Subcutaneous abdominal adipose tissue (tissue), 5 donors: Measurements from ENCODE around the gene PCDHGA7.
A peak's percentile ranks its signal among the peaks of the same experiment; 100 is the strongest.
"Not testable (repeated sequence)": the region's sequence is repeated elsewhere in the genome, so short reads cannot be mapped to it uniquely, and the experiment has no call there.

Experiments used
- H3K27ac ChIP-seq: one replicate; pipeline ENCODE4 v1.7.0; 2013; ENCODE audit warnings: low read depth, mild to moderate bottlenecking, inconsistent platforms, low read length, moderate library complexity
- H3K27me3 ChIP-seq, 5 donors: one replicate each; pipeline ENCODE4 v1.7.0; 2013; ENCODE audit warnings: low read length in 5 of 5, inconsistent platforms in 1 of 5; ENCODE audit not compliant: control insufficient read depth in 5 of 5, insufficient read depth in 4 of 5
- H3K36me3 ChIP-seq, 5 donors: one replicate each; pipeline ENCODE4 v1.7.0; 2013; ENCODE audit warnings: low read length in 5 of 5; ENCODE audit not compliant: control insufficient read depth in 5 of 5, insufficient read depth in 5 of 5
- H3K4me1 ChIP-seq, 5 donors: one replicate each; pipeline ENCODE4 v1.7.0; 2013; ENCODE audit warnings: low read length in 5 of 5, mild to moderate bottlenecking in 3 of 5, moderate library complexity in 1 of 5; ENCODE audit not compliant: control insufficient read depth in 5 of 5, insufficient read depth in 5 of 5
- H3K4me3 ChIP-seq, 5 donors: one replicate each; pipeline ENCODE4 v1.7.0; 2013; ENCODE audit warnings: low read length in 5 of 5, low read depth in 1 of 5
- H3K9ac ChIP-seq, 5 donors: one replicate each; pipeline ENCODE4 v1.7.0; 2013; ENCODE audit warnings: low read length in 5 of 5, mild to moderate bottlenecking in 4 of 5, moderate library complexity in 3 of 5
- H3K9me3 ChIP-seq, 5 donors: one replicate each; pipeline ENCODE4 v1.7.0; 2013; ENCODE audit warnings: low read length in 5 of 5; ENCODE audit not compliant: control insufficient read depth in 5 of 5
- donor health status: healthy.
- donor health status: healthy.
- donor health status: healthy.
- donor health status: healthy.
- donor health status: healthy.

The PCDHGA7 gene

GRCh38 chr5:141413540-141414069 is 31.1 kb downstream of the PCDHGA7 start:
- H3K9me3 ChIP-seq = peaks cover 36 to 65% (median 54%) of the 10 kb centered on the region in 5 donors
- no peaks in the 10 kb centered on the region for H3K36me3 ChIP-seq
- H3K27ac ChIP-seq = no peak overlapping the region
- H3K27me3 ChIP-seq = peaks cover 0 to 10% (median 5%) of the 10 kb centered on the region in 5 donors
- H3K9ac ChIP-seq = peak overlapping the region in 1 of 5 donors; percentile 56
- peaks cover 0 to 30% (median 23%) of the 10 kb centered on the region in 5 donors for H3K4me1 ChIP-seq
- peak overlapping the region; percentile 56 to 76 (median 68) for H3K4me3 ChIP-seq

DNA sequence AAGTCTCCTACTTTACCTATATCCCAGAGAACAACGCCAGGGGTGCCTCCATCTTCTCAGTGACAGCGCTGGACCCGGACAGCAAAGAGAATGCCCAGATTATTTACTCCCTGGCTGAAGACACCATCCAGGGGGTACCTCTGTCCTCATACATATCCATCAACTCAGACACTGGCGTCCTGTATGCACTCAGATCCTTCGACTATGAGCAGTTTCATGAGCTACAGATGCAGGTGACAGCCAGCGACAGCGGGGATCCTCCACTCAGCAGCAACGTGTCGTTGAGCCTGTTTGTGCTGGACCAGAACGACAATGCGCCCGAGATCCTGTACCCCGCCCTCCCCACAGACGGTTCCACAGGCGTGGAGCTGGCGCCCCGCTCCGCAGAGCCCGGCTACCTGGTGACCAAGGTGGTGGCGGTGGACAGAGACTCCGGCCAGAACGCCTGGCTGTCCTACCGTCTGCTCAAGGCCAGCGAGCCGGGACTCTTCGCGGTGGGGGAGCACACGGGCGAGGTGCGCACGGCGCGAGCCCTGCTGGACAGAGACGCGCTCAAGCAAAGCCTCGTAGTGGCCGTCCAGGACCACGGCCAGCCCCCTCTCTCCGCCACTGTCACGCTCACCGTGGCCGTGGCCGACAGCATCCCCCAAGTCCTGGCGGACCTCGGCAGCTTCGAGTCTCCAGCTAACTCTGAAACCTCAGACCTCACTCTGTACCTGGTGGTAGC is 32.2 kb downstream of the PCDHGA7 start:
- peaks cover 0 to 34% (median 19%) of the 10 kb centered on the region in 5 donors for H3K4me1 ChIP-seq
- H3K36me3 ChIP-seq, H3K27ac ChIP-seq, H3K27me3 ChIP-seq, H3K9ac ChIP-seq: not testable (repeated sequence)
- H3K4me3 ChIP-seq = peak overlapping the region in 3 of 5 donors; percentile 20 to 63 (median 46)
- H3K9me3 ChIP-seq = peaks cover 42 to 65% (median 55%) of the 10 kb centered on the region in 5 donors

DNA sequence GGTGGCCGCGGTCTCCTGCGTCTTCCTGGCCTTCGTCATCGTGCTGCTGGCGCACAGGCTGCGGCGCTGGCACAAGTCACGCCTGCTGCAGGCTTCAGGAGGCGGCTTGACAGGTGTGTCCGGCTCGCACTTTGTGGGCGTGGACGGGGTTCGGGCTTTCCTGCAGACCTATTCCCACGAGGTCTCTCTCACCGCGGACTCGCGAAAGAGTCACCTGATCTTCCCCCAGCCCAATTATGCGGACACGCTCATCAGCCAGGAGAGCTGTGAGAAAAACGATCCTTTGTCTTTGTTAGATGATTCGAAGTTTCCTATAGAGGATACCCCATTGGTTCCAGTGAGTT is 32.7 kb downstream of the PCDHGA7 start:
- Histone ChIP-seq H3K9me3 (peaks cover 41 to 64% (median 55%) of the 10 kb centered on the region in 5 donors), H3K4me1 (peaks cover 0 to 29% (median 15%) of the 10 kb centered on the region in 5 donors), H3K4me3 (peak overlapping the region in 1 of 5 donors; percentile 12)
- not testable (repeated sequence) for H3K27ac ChIP-seq, H3K36me3 ChIP-seq, H3K27me3 ChIP-seq, H3K9ac ChIP-seq

DNA sequence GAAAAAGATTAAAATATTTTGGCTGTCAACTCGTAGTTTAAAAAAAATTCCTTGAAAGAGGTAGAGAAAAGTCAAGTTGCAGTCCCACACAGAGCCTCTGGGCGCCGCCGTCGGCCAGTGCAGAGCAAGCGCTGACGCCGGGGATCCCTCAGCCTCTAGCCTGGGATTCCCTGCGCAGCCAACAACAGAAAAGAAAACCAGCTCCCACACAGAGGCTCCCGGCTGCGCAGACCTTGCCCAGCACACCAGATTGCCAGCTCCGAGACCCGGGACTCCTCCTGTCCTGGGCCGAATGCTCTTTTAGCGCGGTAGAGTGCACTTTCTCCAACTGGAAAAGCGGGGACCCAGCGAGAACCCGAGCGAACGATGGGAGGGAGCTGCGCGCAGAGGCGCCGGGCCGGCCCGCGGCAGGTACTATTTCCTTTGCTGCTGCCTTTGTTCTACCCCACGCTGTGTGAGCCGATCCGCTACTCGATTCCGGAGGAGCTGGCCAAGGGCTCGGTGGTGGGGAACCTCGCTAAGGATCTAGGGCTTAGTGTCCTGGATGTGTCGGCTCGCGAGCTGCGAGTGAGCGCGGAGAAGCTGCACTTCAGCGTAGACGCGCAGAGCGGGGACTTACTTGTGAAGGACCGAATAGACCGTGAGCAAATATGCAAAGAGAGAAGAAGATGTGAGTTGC is 35.1 kb downstream of the PCDHGA7 start, which contains the start of gene PCDHGB7:
Gene PCDHGB7 (plus strand): TSS at position 184 of the 679 bp plus-strand sequence. CDS start 183 bp downstream, at position 367.
- not testable (repeated sequence) for H3K27ac ChIP-seq

GRCh38 chr5:141419074-141419880 is 36.7 kb downstream of the PCDHGA7 start:
- peaks cover 0 to 34% (median 14%) of the 10 kb centered on the region in 5 donors for H3K4me1 ChIP-seq
- H3K4me3 ChIP-seq = peak overlapping the region; percentile 45 to 68 (median 60)
- peaks cover 0 to 10% (median 6%) of the 10 kb centered on the region in 5 donors for H3K27me3 ChIP-seq
- H3K27ac ChIP-seq = no peak overlapping the region
- no peak overlapping the region for H3K9ac ChIP-seq
- H3K9me3 ChIP-seq = peaks cover 43 to 72% (median 65%) of the 10 kb centered on the region in 5 donors
- no peaks in the 10 kb centered on the region for H3K36me3 ChIP-seq

More for the DNA sequence above, 35.1 kb downstream of the PCDHGA7 start, which contains the start of gene PCDHGB7:
- H3K9ac ChIP-seq = peak within 1 kb of the TSS in 2 of 5 donors; percentile 9 to 38
- peak within 1 kb of the TSS; percentile 45 to 68 (median 60) for H3K4me3 ChIP-seq
- not testable (repeated sequence) for H3K27me3 ChIP-seq, H3K36me3 ChIP-seq
- H3K9me3 ChIP-seq = peaks cover 44 to 73% (median 66%) of the 10 kb centered on the region in 5 donors
- H3K4me1 ChIP-seq = peaks cover 0 to 38% (median 21%) of the 10 kb centered on the region in 5 donors

DNA sequence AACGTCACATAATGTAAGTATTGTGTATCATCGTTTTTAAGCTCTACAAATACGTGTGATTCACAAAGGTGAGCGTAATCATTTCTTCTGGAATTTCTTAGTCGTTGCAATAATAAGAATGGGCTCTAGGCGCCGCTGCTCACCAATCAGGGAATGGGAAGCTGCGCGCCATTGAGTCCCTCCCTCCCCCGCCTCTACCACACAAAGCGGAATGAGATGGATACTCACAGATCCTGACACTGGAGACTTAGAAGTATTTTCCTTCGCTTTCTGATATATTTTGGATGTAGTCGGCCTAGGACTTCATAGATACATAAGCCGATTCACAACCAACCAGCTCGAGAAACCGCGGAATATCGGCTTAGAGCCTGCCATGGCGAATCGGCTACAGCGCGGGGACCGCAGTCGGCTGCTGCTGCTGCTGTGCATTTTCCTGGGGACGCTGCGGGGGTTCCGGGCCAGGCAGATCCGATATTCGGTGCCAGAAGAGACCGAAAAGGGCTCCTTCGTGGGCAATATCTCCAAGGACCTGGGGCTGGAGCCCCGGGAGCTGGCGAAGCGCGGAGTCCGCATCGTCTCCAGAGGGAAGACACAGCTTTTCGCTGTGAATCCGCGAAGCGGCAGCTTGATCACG is 38.4 kb downstream of the PCDHGA7 start, which contains the start of gene PCDHGA11:
Gene PCDHGA11 (plus strand): TSS at position 197 of the 634 bp plus-strand sequence. CDS start 177 bp downstream, at position 374.
- peaks cover 0 to 34% (median 14%) of the 10 kb centered on the region in 5 donors for H3K4me1 ChIP-seq
- peak within 1 kb of the TSS in 2 of 5 donors; percentile 1 to 5 for H3K9ac ChIP-seq
- peaks cover 0 to 10% (median 6%) of the 10 kb centered on the region in 5 donors for H3K27me3 ChIP-seq
- H3K27ac ChIP-seq = no peak within 1 kb of the TSS
- H3K36me3 ChIP-seq = no peaks in the 10 kb centered on the region
- peaks cover 42 to 77% (median 71%) of the 10 kb centered on the region in 5 donors for H3K9me3 ChIP-seq
- H3K4me3 ChIP-seq = peak within 1 kb of the TSS; percentile 45 to 68 (median 66)

- Histone ChIP-seq H3K4me1 (peaks cover 0 to 34% (median 14%) of the 10 kb centered on the region in 5 donors), H3K27ac (no peak overlapping the region), H3K9me3 (peaks cover 43 to 78% (median 76%) of the 10 kb centered on the region in 5 donors), H3K36me3 (no peaks in the 10 kb centered on the region), H3K27me3 (peaks cover 0 to 10% (median 6%) of the 10 kb centered on the region in 5 donors), H3K4me3 (peak overlapping the region; percentile 38 to 66 (median 58)), H3K9ac (peak overlapping the region in 1 of 5 donors; percentile 5)
Measured at GRCh38 chr5:141421489-141421855, 38.9 kb downstream of the PCDHGA7 start.

DNA sequence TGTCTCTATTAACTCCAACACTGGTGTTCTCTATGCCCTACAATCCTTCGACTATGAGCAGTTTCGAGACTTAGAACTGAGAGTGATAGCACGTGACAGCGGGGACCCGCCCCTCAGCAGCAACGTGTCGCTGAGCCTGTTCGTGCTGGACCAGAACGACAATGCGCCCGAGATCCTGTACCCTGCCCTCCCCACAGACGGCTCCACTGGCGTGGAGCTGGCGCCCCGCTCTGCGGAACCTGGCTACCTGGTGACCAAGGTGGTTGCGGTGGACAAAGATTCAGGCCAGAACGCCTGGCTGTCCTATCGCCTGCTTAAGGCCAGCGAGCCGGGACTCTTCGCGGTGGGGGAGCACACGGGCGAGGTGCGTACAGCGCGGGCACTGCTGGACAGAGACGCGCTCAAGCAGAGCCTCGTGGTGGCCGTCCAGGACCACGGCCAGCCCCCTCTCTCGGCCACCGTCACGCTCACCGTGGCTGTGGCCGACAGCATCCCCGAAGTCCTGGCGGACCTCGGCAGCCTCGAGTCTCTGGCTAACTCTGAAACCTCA is 40.3 kb downstream of the PCDHGA7 start:
- Histone ChIP-seq H3K27me3 (peaks cover 0 to 10% (median 6%) of the 10 kb centered on the region in 5 donors), H3K9ac (no peak overlapping the region), H3K4me3 (peak overlapping the region in 4 of 5 donors; percentile 11 to 58 (median 33)), H3K4me1 (peaks cover 0 to 30% (median 13%) of the 10 kb centered on the region in 5 donors), H3K36me3 (peaks cover 0 to 3% (median 0%) of the 10 kb centered on the region in 5 donors), H3K27ac (no peak overlapping the region), H3K9me3 (peaks cover 55 to 89% (median 85%) of the 10 kb centered on the region in 5 donors)
